B cell (primary cell): Measurements from ENCODE around the gene ADPRH. TPM values are rescaled to one million over a fixed set of nuclear protein-coding genes. Genes with fewer than 3 reads are reported as not detected.

Experiments used
- ATAC-seq: fragments of 200-7000 bp; cut with Tn5 transposase; one replicate; pipeline ENCODE4 v1.10.0; 2021; ENCODE audit warnings: low read depth, mild to moderate bottlenecking, moderate number of reproducible peaks, moderate library complexity
- CTCF ChIA-PET: fragments of 350-600 bp; sonication (Branson Sonifier 250); formaldehyde crosslinking; loops from one replicate; lab custom pipeline; 2021; ENCODE audit warnings: antibody characterized with exemption, inconsistent platforms; lab: Charles Lee
- POLR2A ChIA-PET: fragments of 350-600 bp; sonication (Branson Sonifier 250); formaldehyde crosslinking; loops from one replicate; lab custom pipeline; 2021; ENCODE audit warnings: antibody characterized with exemption; lab: Charles Lee
- DNase-seq: peaks from one replicate; pipeline ENCODE4 v3.0.0; 2013
- H2AFZ ChIP-seq: 2 replicates; pipeline ENCODE4 v1.6.1; 2012; ENCODE audit warnings: mild to moderate bottlenecking, low read depth, low read length; ENCODE audit not compliant: insufficient read depth, poor library complexity, severe bottlenecking
- H3K27ac ChIP-seq, 2 donors: 1 replicate in 1 of 2; 2 replicates in 1 of 2; pipeline ENCODE4 v1.5.1; 2012 to 2013; ENCODE audit warnings: low read length in 2 of 2, mild to moderate bottlenecking in 2 of 2, moderate library complexity in 1 of 2
- H3K27me3 ChIP-seq, 4 experiments: fragments of 200-600 bp in 1 of 4; sonication (generic) in 1 of 4; replicated peaks in 1 of 4; 1 replicate in 2 of 4; 2 replicates in 2 of 4; pipeline versions ENCODE4 v1.6.1 to v1.7.0; 2013 to 2016; ENCODE audit warnings: low read length in 3 of 4, mild to moderate bottlenecking in 2 of 4, mixed read lengths in 1 of 4, moderate library complexity in 1 of 4; ENCODE audit not compliant: insufficient read depth in 4 of 4, control insufficient read depth in 3 of 4; ENCODE audit errors: control extremely low read depth in 1 of 4
- H3K36me3 ChIP-seq, 2 experiments: replicated peaks in 1 of 2; 1 replicate in 1 of 2; 2 replicates in 1 of 2; pipeline versions ENCODE4 v1.6.1 to v1.7.1; 2013; ENCODE audit warnings: low read length in 1 of 2; ENCODE audit not compliant: insufficient read depth in 2 of 2, control insufficient read depth in 1 of 2; ENCODE audit errors: control extremely low read depth in 1 of 2, extremely low read depth in 1 of 2
- H3K4me1 ChIP-seq, 2 donors: fragments of 200-600 bp in 1 of 2; sonication (generic) in 1 of 2; 1 replicate in 1 of 2; 2 replicates in 1 of 2; pipeline versions ENCODE4 v1.5.1 to v1.6.1; 2013 to 2017; ENCODE audit warnings: low read length in 2 of 2; ENCODE audit not compliant: control insufficient read depth in 2 of 2, insufficient read depth in 2 of 2
- H3K4me2 ChIP-seq: replicated peaks from 2 replicates; pipeline ENCODE3; 2012; ENCODE audit warnings: mild to moderate bottlenecking, low read depth, low read length; ENCODE audit not compliant: poor library complexity, severe bottlenecking
- H3K4me3 ChIP-seq, 5 experiments: fragments of 200-600 bp in 1 of 5; sonication (generic) in 1 of 5; 1 replicate in 3 of 5; 2 replicates in 2 of 5; pipeline versions ENCODE4 v1.5.1 to v1.7.0; 2011 to 2016; ENCODE audit warnings: low read length in 4 of 5, mild to moderate bottlenecking in 4 of 5, low read depth in 2 of 5, control low read depth in 1 of 5, moderate library complexity in 1 of 5; ENCODE audit not compliant: insufficient read depth in 1 of 5; ENCODE audit errors: control extremely low read depth in 1 of 5, extremely low read depth in 1 of 5
- H3K79me2 ChIP-seq: fragments of 200-600 bp; sonication (generic); one replicate; pipeline ENCODE4 v1.6.0; 2016; ENCODE audit warnings: low read length; ENCODE audit not compliant: control insufficient read depth, insufficient read depth
- H3K9ac ChIP-seq: fragments of 200-600 bp; sonication (generic); 2 replicates; pipeline ENCODE4 v1.6.1; 2017; ENCODE audit warnings: mild to moderate bottlenecking, low read length, moderate library complexity
- H3K9me3 ChIP-seq, 3 donors: one replicate each; pipeline versions ENCODE4 v1.6.1 to v1.7.1; 2013; ENCODE audit warnings: low read length in 2 of 3; ENCODE audit not compliant: control insufficient read depth in 2 of 3, insufficient read depth in 1 of 3; ENCODE audit errors: control extremely low read depth in 1 of 3
- H4K20me1 ChIP-seq: 2 replicates; pipeline ENCODE4 v1.6.0; 2012; ENCODE audit warnings: mild to moderate bottlenecking, low read length; ENCODE audit not compliant: insufficient read depth, control insufficient read depth, poor library complexity, severe bottlenecking
- H3K27ac Mint-ChIP-seq: one replicate; pipeline ENCODE4 v1.8.0; 2021; ENCODE audit warnings: mixed read lengths
- H3K27me3 Mint-ChIP-seq: one replicate; pipeline ENCODE4 v1.8.0; 2021; ENCODE audit warnings: mixed read lengths
- H3K4me1 Mint-ChIP-seq: one replicate; pipeline ENCODE4 v1.8.0; 2021; ENCODE audit warnings: mixed read lengths
- H3K4me3 Mint-ChIP-seq: one replicate; pipeline ENCODE4 v1.8.0; 2021; ENCODE audit warnings: mixed read lengths
- H3K9me3 Mint-ChIP-seq: one replicate; pipeline ENCODE4 v1.8.0; 2022; ENCODE audit warnings: mixed read lengths; ENCODE audit not compliant: insufficient read depth
- EZH2 ChIP-seq: IDR thresholded peaks from 2 replicates; pipeline ENCODE4 v1.6.1; 2012; ENCODE audit warnings: borderline replicate concordance, low read depth, mild to moderate bottlenecking, moderate library complexity, low read length; ENCODE audit not compliant: insufficient read depth, poor library complexity, severe bottlenecking
- WGBS: methylation state at CpG from one replicate; pipeline ENCODE4 v1.1.5; 2013; ENCODE audit warnings: missing lambda C conversion rate; ENCODE audit not compliant: insufficient coverage; 5-methylcytosine and 5-hydroxymethylcytosine counted together
- intact Hi-C: fragments of 100-400 bp; cut with micrococcal nuclease; formaldehyde crosslinking; loops from one replicate; pipeline ENCODE4 v1.10.0; 2022
- polyA plus RNA-seq: library from polyadenylated mRNA; depleted of rRNA; stranded (reverse); fragments of >200 nt; gene quantifications from 2 replicates; pipeline ENCODE4 v1.2.3, GENCODE V29; 2012
- total RNA-seq, 2 donors: library from RNA; stranded (reverse); fragments of 120-200 nt in 1 of 2; gene quantifications; 1 replicate in 1 of 2; 2 replicates in 1 of 2; pipeline versions ENCODE4 v1.2.3 to v1.2.4, GENCODE V29; 2013 to 2022
- TF ChIP-seq, protein P1 (sequence below): fragments of 200-600 bp; IDR thresholded peaks from one replicate; pipeline ENCODE4 v1.8.0; 2022; ENCODE audit warnings: antibody characterized with exemption, mild to moderate bottlenecking

Gene ADPRH
- total and polyA plus RNA-seq, 2 donors (not counting 1 experiment from before 2014, with no cell fraction given): 10.0 to 24.5 TPM

GRCh38 chr3:119557192-119557876 is 22.0 kb upstream of the ADPRH start:
- CTCF ChIA-PET: interaction anchor here (0.6 to 3.7 kb wide), 3 partner anchors 9 to 124 kb away, joined by 4 to 15 read pairs (median 5); no protein-coding TSS in a partner anchor
- POLR2A ChIA-PET: no interaction called here
- no peaks in the 10 kb centered on the region for H3K9me3 ChIP-seq
- peak overlapping the region; percentile 75 for H3K4me3 Mint-ChIP-seq
- no peaks in the 10 kb centered on the region for H3K27me3 ChIP-seq
- peak overlapping the region in 1 of 2 donors; percentile 9 for H3K27ac ChIP-seq
- H3K4me1 ChIP-seq: peaks cover 46 to 70% of the 10 kb centered on the region in 2 donors
- no peaks in the 10 kb centered on the region for H3K9me3 Mint-ChIP-seq
- H3K9ac ChIP-seq: peak overlapping the region; percentile 76
- no peaks in the 10 kb centered on the region for H3K36me3 ChIP-seq
- peak overlapping the region; percentile 70 for H3K4me2 ChIP-seq
- peak overlapping the region; percentile 91 for H3K27ac Mint-ChIP-seq
- DNase-seq (no peak), ATAC-seq (no peak)
- no peaks in the 10 kb centered on the region for H3K27me3 Mint-ChIP-seq
- H4K20me1 ChIP-seq: no peaks in the 10 kb centered on the region
- peaks cover 85% of the 10 kb centered on the region for H3K4me1 Mint-ChIP-seq
- H3K4me3 ChIP-seq: peak overlapping the region in 4 of 5 experiments; percentile 3 to 65 (median 52)
- WGBS: 67% methylated on average over 1 of the region's 7 CpGs
- peaks cover 32% of the 10 kb centered on the region for H3K79me2 ChIP-seq
- H2AFZ ChIP-seq: no peak overlapping the region
- intact Hi-C loops: loop anchor here (5.0 to 10.0 kb wide), 2 partner anchors 40 to 537 kb away; partner anchors contain the start of genes GSK3B and PLA1A
- no peak for TF ChIP-seq EZH2
- TF ChIP-seq, protein P1, sequence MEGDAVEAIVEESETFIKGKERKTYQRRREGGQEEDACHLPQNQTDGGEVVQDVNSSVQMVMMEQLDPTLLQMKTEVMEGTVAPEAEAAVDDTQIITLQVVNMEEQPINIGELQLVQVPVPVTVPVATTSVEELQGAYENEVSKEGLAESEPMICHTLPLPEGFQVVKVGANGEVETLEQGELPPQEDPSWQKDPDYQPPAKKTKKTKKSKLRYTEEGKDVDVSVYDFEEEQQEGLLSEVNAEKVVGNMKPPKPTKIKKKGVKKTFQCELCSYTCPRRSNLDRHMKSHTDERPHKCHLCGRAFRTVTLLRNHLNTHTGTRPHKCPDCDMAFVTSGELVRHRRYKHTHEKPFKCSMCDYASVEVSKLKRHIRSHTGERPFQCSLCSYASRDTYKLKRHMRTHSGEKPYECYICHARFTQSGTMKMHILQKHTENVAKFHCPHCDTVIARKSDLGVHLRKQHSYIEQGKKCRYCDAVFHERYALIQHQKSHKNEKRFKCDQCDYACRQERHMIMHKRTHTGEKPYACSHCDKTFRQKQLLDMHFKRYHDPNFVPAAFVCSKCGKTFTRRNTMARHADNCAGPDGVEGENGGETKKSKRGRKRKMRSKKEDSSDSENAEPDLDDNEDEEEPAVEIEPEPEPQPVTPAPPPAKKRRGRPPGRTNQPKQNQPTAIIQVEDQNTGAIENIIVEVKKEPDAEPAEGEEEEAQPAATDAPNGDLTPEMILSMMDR: no peak

DNA sequence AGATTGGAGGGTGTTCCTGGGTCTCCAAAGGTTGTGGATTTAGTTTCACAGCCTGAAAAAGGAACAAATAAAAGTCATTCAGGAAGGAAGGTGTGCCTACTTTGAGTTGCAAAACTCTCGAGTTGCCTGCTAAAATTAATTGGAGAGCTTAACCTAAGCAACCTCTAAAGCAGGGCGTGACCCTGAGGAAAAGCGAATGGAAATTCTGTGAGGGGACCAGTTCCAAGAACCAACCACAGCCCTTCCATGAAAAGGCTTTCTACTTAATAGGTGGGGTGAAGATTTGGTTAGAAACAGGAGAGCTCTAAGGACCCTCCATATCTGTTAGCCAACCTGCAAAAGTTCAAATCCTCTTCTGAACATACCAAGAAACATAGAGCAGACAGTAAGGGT is 21.4 kb upstream of the ADPRH start:
- Histone ChIP-seq H3K9me3 (no peaks in the 10 kb centered on the region), H4K20me1 (no peaks in the 10 kb centered on the region), H3K9ac (peak overlapping the region; percentile 76), H3K36me3 (no peaks in the 10 kb centered on the region), H2AFZ (no peak overlapping the region), H3K4me1 (peaks cover 52 to 76% of the 10 kb centered on the region in 2 donors), H3K4me2 (peak overlapping the region; percentile 70), H3K4me3 (peak overlapping the region in 4 of 5 experiments; percentile 3 to 65 (median 52)), H3K27ac (peak overlapping the region in 1 of 2 donors; percentile 9), H3K27me3 (no peaks in the 10 kb centered on the region), H3K79me2 (peaks cover 29% of the 10 kb centered on the region)
- no CpG with 5 or more reads among the region's 3 CpGs for WGBS
- no peak for ATAC-seq
- intact Hi-C loops: loop anchor here (2.0 to 10.0 kb wide), 5 partner anchors 19 to 537 kb away; partner anchors contain the start of genes GSK3B and PLA1A
- no peak for TF ChIP-seq EZH2
- TF ChIP-seq, protein P1: no peak
- Mint-ChIP-seq H3K27ac (peak overlapping the region; percentile 91), H3K4me3 (peak overlapping the region; percentile 75), H3K9me3 (no peaks in the 10 kb centered on the region), H3K4me1 (peaks cover 86% of the 10 kb centered on the region), H3K27me3 (no peaks in the 10 kb centered on the region)
- POLR2A ChIA-PET: no interaction called here
- CTCF ChIA-PET: interaction anchor here (0.6 to 3.7 kb wide), 3 partner anchors 9 to 123 kb away, joined by 4 to 16 read pairs (median 15); no protein-coding TSS in a partner anchor
- no peak for DNase-seq
